ENCODE results near the gene NDOR1.

The NDOR1 gene

DNA sequence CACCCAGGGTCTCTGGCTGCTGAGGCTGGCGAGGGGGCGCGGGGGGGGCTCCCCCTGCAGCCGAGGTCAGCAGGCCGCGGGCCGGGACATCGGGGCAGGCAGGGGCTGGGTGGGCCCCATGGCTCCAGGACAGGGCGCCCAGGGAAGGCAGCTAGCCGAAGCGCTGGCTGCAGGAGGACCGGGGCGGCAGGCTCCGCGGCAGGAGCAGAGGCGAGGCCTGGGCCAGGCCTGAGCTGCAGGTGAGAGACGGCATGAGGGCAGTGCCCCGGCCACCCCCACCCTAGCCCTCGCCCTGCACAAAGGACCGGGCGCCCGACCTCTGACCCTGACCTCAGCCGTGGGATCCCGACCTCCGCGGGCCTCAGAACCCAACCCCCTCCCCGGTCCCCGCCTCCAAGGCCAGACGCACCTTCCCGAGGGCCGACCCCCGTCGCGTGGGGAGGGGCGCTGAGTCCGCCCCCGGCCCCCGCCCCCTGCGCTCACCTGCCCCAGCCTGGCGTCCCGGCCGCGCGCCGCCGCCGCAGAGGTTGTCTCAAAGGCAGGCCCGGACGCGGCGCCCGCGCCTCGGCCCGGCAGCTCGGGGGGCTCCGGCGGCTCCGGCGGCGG, 16.1 kb downstream of the NDOR1 start:
- DNase-seq = no peak

DNA sequence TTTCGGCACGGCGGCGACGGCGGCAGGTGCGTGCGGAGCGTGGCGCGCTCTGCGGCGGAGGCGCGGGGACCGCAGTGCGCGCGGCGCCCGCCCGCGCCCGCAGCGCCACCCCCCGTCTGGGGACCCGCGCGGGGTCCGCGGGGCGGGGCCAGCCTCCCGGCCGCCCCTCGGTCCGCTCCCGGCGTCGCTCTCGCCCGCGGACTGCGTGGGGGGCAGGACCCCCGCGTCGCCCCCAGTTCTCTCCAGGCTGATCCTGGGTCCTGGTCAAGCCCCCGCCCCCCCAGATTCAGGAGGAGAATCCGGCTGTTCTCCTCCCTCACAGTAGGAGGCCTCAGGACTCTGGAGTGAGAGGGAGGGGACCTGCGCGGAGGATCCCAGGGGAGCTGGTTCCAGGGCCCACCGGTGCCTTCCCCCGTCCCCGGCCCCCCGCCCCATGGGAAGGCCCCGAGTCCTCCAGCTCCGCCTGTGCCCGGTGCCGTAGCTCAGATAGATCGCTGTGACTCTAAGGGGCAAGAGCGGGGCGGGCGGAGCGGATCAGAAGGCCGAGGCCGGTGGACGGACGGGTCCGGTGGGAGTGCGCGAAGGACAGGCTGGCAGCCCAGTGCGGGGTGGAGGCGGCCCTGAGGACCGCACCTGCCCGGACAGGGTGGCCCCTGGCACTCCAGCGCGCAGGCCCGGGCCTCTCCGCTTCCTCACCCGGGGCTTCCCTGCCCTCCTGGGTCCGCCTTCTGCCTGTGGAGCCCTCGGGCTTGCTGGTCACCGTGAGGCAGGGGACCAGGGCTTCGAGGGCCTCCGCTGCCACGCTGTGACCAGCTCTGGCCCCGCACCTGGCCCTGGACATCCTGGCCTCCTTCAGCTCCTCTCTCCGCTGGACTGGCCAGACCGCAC, 16.9 kb downstream of the NDOR1 start, which contains the start of gene RNF208:
Gene RNF208 (minus strand): TSS at position 51 of the 888 bp plus-strand sequence. CDS start 1,028 bp downstream, outside the sequence.
- DNase-seq = no peak

DNA sequence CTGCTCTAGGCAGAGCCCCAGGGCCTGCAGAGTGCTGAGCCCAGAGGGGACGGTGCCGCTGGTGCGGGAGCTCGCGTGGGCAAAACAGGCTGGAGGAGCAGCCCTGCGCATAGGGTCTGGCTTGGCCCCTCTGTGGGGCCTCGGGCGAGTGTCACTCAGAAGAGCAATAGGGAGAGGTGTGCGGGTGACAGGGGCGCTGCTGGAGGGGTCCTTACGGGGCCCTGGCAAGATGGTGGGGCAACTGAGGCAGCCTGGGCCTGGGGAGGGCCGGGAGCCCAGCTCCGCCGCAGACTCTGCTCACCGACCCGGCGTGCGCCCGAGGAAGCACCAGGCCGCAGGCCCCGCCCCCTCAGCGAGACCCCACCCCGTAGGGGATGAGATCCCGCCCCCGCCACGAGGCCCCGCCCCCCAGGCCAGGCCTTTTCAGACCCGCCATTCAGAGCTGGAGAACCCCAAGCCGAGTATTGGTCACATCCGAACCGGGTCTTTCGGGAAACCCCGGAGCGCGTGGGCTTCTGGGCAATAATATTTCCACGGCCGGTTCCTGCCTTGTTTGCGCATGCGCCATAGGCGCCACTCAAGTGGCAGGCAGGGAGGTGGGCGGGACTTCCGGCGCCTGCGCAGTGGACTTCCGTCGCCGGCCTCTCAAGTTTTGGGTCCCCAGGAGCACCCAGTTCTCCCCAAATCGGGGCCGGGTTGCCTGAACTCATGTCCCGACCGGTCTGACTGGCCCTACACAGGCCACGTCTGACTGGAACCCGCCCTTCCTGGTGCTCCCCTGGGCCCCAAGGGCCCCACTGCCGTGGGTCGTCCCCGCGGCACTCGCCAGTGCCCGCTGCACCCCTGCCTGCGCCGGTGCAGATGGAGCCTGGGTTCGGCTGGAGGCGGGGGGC, 17.8 kb downstream of the NDOR1 start:
- DNase-seq = peak; percentile 99

DNA sequence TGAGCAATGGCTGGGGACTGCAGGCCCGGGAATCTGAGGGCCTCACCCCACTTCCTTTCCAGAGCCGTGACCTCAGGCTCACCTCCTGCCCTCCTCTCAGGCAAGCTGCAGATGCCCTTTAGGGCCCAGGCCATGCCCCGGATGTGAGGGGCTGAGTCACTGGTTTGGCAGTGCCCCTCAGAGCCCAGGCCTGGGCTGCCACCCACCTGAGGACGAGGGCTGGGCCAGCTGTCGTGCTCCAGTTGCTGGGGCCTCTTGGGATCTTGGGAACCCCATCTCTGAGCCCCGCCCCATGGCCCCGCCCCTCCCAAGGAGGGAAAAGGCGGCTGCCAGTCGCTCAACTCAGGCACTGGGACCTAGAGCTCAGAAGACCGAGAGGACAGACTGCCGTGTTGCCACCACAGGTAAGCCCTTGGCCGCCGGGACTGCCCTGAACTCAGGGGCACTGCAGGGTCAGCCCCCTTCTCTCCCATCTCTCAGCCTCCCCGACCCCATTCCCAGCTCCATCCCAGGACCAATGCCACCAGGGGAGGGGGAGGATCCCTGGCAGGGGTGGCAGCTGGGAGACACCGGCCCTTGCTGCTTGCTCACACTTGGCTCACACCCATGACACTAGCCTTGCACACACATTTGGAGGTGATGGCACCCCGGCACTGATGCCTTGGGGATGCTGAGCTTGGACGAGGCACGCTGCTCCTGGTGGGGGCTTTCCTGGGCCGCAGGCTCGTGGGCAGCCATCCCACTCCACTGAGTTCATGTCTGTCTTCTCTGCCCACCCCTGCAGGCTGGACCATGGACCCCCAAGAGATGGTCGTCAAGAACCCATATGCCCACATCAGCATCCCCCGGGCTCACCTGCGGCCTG, 19.6 kb downstream of the NDOR1 start, which contains the start of gene CYSRT1:
Gene CYSRT1 (plus strand): TSS at position 345 of the 865 bp plus-strand sequence. CDS start 448 bp downstream, at position 793.
- DNase-seq = no peak

DNA sequence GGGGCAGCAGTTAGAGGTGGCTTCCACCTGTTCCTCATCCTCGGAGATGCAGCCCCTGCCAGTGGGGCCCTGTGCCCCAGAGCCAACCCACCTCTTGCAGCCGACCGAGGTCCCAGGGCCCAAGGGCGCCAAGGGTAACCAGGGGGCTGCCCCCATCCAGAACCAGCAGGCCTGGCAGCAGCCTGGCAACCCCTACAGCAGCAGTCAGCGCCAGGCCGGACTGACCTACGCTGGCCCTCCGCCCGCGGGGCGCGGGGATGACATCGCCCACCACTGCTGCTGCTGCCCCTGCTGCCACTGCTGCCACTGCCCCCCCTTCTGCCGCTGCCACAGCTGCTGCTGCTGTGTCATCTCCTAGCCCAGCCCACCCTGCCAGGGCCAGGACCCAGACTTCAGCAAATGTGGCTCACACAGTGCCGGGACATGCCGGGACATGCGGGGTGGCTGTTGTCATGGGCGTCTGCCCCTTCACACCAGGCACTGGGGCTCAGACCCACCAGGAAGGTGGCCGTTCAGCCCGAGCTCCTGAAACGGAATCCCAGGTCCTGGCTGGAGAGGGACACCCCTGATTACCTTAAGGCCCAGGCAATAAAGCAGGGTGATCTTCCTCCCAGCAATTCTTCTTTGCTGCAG, 20.3 kb downstream of the NDOR1 start:
- DNase-seq = no peak

DNA sequence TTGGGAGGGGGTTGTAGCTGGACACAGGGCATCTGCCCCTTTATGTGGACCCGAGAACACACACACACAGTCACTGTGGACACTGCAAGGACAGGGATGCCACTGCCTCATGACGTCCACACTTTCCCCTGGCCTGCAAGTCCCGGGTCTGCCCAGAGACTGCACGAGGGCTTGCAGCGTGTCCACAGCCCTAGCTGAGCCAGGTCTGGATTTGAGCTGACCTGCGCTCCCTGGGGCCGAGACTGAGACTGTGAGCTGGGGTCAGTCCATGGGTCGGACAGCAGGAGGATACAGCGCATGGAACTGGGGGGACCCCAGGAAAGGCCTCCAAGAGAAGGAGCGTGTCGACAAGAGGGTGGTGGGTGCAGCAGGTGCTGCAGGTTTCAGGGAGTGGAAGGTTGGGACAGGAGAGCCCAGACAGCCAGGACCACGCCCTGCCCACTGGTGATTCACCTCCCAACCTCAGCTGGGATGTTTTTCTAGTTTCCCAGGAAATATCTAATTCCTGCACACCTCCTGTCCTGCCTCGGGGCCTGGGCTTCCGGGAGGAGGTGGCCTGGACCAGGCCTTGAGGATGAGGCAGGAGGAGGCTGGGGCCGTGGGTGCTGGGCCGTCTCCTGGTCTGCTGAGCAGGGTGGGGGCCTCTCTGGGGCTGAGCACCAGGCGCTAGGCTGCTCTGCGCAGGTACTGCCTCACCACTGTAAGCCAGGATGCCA, 21.0 kb downstream of the NDOR1 start:
- no peak for DNase-seq

DNA sequence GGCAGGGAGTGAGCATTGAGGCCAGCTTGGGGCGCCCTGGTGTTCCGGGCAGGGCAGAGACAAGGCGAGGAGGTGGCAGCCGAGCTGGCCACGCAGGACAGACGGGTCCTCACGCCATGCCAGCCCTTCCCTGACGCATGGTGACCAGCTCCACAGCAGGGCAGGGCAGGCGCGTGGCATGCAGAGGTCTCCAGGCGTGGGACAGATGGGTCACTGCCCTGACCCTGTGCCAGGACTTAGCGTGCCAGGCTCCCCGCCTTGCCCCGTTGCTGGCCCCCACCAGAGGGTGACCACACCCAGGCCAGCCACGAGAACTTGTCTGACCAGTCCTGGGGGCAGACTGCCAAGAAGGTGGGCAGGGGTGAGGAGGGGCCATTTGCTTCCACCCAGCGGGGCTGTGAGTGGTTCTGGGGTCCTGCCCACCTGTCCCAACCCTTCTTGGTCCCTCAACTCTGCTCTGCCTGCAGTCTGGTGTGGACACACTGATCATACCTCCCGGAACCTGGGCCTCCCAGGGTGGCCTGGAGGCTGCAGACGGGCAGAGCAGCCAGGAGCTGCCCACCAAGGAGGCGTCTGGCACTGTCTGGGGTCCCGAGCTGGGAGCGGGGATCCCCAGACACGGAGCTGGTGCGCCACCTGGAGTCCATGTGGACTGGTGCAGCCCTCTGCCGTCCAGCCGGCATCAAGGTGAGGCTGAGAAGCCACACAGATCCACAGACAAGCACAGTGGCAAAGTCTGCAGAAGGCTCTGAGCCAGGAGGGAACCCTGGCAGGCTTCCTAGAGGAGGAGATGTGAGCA, 21.8 kb downstream of the NDOR1 start, which contains the start of gene RNF224:
Gene RNF224 (plus strand): TSS at position 449 of the 799 bp plus-strand sequence. CDS start 834 bp downstream, outside the sequence.
- peak; percentile 82 for DNase-seq

DNA sequence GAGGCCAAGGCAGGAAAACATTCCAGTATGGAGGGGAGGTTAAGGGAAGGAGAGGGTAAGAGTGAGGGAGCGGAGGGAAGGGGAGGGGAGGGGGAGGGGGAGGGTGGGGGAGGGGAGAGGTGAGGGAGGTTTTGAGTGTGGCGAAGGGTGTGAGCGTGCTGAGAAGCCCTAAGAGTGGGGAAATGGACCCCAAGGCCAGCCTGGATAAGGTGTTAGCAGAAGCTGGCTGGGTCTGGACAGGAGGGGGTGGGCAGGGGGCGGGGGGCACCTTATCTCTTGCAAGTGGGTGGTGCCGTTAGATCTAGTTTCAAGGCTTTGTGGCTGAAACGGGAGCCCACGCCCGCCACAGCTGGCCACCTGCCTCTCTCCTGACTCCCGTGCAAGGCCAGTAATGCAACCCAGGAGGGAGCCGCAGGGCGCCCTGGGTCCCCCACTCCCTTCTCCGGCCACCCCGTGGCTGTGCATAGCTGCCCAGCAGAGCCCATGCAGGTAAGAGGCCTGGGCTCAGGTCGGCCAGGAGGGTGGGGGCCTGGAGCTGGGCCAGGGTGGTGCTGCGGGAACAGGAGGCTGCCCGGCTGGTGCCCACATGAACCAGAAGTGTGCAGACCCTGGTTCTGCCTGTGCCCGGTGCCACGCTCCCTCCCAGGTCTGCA, 22.5 kb downstream of the NDOR1 start:
- DNase-seq = no peak

DNA sequence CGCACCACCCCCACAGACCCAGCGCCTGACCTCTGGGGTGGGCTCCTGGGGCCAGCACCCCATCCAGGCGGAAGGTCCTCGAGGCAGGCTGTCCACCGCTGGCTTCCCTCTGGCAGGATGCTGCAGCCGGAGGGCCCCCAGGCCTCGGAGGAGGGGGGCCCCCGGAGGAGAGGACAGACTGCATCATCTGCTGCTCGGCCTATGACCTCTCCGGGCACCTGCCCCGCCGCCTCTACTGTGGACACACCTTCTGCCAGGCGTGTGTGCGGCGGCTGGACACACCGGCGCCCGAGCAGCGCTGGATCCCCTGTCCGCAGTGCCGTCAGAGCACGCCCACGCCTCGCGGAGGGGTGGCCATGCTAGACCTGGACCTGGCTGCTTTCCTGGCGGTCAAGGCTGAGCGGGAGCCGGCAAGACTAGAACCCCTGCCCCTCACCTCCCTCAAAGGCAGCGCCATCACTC, 23.0 kb downstream of the NDOR1 start:
- no peak for DNase-seq

DNA sequence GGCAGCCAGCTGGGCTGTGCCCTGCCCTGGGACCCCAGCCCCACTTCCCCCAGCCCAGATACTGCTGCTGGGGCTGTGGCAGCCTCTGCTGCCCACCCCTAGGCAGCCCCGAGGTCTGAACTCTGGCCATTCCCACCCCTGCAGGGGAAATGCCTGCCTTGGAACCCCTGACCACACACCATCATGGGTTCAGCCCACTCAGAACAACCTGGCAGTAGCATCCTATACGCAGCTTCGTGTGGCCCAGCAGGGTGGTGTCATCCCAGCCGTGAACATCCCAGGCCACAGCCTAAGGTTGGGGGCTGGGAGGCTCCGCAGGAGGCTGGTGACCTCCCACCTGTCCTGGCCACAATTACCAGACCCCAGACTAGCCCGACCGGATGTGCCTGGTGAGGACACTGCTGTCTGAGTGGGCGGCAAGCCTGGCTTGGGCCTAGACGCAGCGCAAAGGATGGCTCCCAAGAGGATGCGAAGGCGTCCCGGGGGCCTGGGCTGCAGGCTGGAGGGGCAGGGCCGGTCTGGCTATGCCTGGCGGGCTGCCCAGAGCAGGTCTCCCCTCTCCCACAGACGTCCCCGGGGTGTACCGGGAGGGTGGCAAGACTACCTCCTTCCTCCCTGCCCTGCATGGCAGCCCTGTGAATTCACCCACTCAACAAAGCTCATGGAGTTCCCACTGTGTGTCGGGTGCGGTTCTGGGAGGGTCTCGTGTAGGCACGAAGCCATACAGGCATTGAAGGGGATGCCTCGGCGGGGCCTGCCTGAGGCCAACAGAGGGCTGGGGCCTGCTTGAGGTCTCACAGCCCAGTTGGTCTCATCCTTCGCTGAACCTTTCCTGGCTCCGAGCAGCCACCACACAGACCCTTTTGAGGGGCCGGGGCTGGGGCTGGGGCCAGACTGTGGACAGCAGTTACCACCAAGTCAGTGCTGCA, 23.7 kb downstream of the NDOR1 start:
- no peak for DNase-seq

DNA sequence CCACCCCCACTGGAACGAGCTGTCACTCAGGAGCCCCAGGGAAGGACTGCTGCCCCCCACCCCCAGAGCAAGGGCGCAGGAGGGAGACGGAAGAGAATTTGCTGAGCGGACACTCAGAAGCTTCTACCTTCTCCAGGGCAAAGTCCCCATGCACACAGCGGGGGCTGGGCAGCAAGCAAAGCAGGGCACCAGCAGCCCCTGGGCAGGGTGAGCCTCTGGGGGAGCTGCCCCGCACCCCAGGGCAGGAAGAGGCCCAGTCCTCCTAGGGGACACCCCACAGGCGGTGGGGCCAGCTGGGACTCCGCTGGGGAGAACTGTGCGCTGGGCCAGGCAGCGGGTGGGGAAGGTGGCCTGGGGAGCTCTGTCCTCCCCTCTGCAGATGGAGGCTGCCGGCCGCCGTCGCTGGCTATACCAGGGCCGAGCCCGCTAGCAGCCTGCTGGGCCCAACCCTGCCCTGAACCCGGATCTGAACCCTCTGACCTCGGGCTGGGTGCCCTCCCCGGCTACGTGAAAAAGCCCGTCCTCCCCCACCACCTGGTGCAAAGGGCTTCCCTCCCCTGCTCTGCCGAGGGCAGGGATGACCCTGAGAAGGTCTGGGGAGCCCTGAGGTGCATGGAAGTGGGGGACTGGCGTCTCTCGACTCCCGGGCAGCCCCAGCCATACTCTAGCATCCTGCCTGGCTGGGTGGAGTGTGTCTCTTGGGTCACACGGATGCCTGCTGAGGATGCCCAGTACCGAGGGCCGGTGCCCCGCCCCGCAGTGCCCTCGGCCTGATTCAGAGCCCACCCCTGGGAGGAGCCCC, 24.6 kb downstream of the NDOR1 start:
- no peak for DNase-seq

DNA sequence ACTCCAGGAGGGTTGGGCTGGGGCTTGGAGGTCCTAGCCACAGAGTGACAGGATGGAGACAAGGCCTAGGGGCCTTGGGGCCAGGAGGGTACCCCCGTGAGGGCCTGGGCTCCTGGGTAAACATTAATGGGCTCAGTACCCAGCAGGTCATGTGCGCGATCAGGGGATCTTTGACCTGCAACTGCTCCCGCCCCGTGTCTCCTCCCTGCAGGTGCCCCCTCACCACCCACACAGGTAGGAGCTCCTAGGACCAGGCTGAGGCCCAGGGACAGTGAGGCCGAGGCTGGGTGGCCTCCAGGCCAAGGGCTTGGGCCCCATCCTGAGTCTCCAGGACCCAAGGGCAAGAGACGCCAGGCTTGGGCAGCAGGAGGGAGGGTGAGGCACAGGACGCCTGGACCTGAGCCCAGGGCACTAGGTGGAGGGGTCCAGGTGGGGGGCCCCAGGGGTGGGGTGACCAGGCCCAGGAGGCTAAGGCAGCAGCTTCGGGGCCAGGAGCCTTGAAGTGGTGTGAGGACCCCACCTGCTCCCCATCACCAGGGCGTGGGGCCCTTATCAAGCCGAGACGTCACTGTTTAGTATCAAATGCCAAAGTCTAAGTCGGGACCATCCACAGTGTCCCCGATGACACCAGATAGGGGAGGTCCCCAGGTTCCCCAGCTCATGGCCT, 25.3 kb downstream of the NDOR1 start, which contains the start of gene SLC34A3:
Gene SLC34A3 (plus strand): TSS at position 197 of the 667 bp plus-strand sequence. CDS start 802 bp downstream, outside the sequence.
- no peak for DNase-seq

DNA sequence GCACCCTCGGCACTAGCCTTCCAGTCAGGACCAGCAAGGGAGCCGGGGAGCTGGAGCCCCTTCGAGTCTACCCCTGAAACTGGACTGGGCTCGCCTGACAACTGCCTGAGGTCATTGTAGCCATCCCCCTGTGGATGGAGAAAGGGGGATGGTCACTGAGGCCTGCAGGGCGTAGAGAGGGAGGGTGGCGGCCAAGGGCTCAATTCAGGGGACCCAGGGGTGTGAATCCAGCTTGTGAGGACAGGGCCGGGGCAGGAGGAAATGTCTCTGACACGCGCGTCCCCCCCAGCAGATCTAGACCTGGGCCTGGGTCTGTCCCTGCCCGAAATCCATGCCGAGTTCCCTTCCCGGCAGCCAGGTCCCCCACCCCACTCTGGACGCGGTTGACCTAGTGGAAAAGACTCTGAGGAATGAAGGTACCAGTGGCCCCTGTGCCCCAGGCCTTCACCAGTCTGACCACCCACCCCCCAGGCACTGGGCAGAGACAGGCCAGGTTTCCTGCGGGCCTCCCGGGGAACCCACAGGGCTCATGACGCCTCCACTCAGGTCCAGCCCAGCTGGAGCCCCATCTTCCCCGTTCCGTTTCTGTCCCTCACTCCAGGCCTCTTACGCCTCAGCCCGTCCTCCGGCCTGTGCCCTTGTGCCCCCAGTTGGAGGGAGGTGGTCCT, 26.0 kb downstream of the NDOR1 start:
- no peak for DNase-seq

DNA sequence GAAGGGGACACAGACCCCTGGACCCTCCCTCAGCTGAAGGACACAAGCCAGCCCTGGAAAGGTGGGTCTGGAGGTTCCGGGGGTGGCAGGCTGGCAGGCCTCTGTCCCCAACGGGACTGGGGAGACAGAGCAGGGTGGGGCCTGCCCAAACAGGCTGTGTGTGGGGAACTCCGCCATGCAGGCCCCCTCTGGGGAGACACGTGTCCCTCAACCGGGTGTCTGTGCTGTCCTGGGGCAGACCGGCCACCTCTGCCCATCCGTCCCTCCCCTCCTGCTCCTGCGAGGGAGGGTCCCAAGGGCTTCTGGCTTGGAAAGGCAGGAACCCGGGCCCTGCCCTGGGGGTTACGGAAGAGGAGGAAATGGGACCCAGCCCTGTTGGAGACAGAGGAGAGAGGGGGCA, 26.6 kb downstream of the NDOR1 start:
- DNase-seq = no peak

DNA sequence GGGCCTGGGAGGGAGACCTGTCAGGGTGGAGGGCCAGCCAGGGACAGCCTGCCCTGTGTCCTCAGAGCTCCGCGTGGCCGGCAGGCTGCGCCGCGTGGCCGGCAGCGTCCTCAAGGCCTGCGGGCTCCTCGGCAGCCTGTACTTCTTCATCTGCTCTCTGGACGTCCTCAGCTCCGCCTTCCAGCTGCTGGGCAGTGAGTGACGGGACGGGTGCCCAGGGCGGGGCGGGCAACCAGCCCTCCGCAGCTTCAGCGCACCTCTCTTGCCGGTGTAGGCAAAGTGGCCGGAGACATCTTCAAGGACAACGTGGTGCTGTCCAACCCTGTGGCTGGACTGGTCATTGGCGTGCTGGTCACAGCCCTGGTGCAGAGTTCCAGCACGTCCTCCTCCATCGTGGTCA, 27.0 kb downstream of the NDOR1 start:
- no peak for DNase-seq
